Prostate gland (tissue), 2 donors: ENCODE data around the gene AP5S1. TPM values are rescaled to one million over a fixed set of nuclear protein-coding genes. Genes with fewer than 3 reads are reported as not detected.

Experiments used
- DNase-seq: peaks from one replicate; pipeline ENCODE4 v3.0.0-alpha.2; 2019; ENCODE audit warnings: low spot score
- H3K27ac ChIP-seq, 2 donors: fragments of 200-600 bp; sonication (generic); 2 replicates each; pipeline ENCODE4 v1.5.1; 2017 to 2019
- H3K27me3 ChIP-seq: fragments of 200-600 bp; sonication (generic); replicated peaks from 2 replicates; pipeline ENCODE4 v1.5.1; 2019; ENCODE audit not compliant: insufficient read depth
- H3K36me3 ChIP-seq, 2 donors: fragments of 200-600 bp; sonication (generic); 1 replicate in 1 of 2; 2 replicates in 1 of 2; pipeline versions ENCODE4 v1.5.1 to v1.8.1; 2017 to 2019
- H3K4me1 ChIP-seq: fragments of 200-600 bp; sonication (generic); replicated peaks from 2 replicates; pipeline ENCODE4 v1.5.1; 2019
- H3K4me3 ChIP-seq, 2 donors: fragments of 200-600 bp; sonication (generic); 2 replicates each; pipeline ENCODE4 v1.5.1; 2017 to 2019
- H3K9me3 ChIP-seq: fragments of 200-600 bp; sonication (generic); 2 replicates; pipeline ENCODE4 v1.5.1; 2017
- CTCF ChIP-seq, 4 experiments: fragments of 200-600 bp in 2 of 4; fragments of 450-650 bp in 2 of 4; sonication (generic) in 2 of 4; IDR thresholded peaks; 1 replicate in 3 of 4; 2 replicates in 1 of 4; pipeline ENCODE4 v1.5.1; 2016 to 2019; ENCODE audit warnings: antibody characterized with exemption in 4 of 4, mild to moderate bottlenecking in 2 of 4, moderate library complexity in 2 of 4
- POLR2A ChIP-seq: fragments of 450-650 bp; IDR thresholded peaks from one replicate; pipeline ENCODE4 v1.6.1; 2016; ENCODE audit warnings: antibody characterized with exemption, mild to moderate bottlenecking
- POLR2AphosphoS5 ChIP-seq: sonication (generic); formaldehyde crosslinking; IDR thresholded peaks from one replicate; pipeline ENCODE4 v1.6.1; 2017; ENCODE audit warnings: antibody characterized with exemption
- WGBS: methylation state at CpG from one replicate; pipeline ENCODE4 v1.1.5; 2018; 5-methylcytosine and 5-hydroxymethylcytosine counted together
- intact Hi-C: fragments of 100-400 bp; cut with DNase I; formaldehyde crosslinking; loops from one replicate; pipeline ENCODE4 v1.14.2; 2022
- total RNA-seq, 2 donors: library from RNA; depleted of rRNA; stranded (reverse); fragments of >200 nt; gene quantifications; one replicate each; pipeline ENCODE4 v1.1.0, GENCODE V29; 2016

AP5S1 gene
- 10 to 100 TPM; 21.1 to 28.0 TPM for total RNA-seq

DNA sequence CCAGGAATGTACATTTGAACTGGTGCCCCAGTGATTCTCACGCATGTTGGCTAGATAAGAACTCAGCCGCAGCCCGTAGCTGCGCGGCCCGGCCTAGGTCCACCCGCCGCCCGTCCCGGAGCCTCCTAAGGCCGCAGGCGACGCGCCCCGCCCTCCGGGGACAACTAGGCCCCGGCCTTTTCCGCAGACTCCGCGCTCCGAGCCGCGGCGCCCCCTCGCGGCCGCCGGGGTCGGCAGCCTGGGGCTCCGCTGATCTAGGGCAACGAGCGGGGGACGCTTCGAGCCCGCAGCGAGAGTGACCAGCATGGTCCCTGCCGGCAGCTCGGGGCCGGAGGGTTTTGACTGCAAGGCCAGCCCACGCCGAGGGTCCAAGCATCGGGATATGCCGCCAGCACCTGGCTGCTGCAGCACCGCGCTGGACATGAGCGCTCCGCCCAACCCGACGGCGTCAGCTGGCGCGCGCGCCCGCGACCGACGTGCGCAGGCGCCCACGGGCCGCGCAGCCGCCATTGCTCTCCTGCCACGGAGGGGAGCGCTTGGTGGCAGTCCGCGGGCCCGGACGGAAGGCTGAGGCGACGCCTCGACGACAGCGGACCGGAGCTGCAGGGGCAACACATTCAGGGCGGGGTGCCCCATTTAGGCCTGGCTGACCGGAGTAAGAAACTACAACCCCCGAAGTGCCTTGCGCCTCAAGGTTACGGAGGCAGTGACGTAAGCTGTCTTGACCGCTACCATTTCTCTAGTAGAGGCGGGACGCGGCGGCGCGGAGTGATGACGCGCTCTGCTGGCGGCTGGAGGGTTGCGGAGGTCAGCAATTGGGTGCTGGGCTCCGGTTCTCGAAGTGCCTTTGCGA lies at the start of gene AP5S1:
Gene AP5S1 (plus strand): TSS at position 500 of the 853 bp plus-strand sequence. CDS start 1,571 bp downstream, outside the sequence.
- H3K27me3 ChIP-seq = no peaks in the 10 kb centered on the region
- peak within 1 kb of the TSS; percentile 59 to 63 for H3K4me3 ChIP-seq
- intact Hi-C loops = loop anchor here (1.0 to 2.0 kb wide), 2 partner anchors 27 to 34 kb away; partner anchors contain the start of genes CENPB and MAVS
- H3K9me3 ChIP-seq = no peaks in the 10 kb centered on the region
- peak; percentile 97 for DNase-seq
- H3K36me3 ChIP-seq = peaks cover 0 to 6% of the 10 kb centered on the region in 2 donors
- under 1% methylated on average over 83 of the region's 96 CpGs for WGBS
- TF ChIP-seq CTCF (IDR thresholded peaks at IDR 0.05) = peak; percentile 98 to 100 (median 100)
- TF ChIP-seq POLR2A = peak; percentile 29
- peak; percentile 94 for TF ChIP-seq POLR2AphosphoS5
- H3K4me1 ChIP-seq = no peaks in the 10 kb centered on the region
- H3K27ac ChIP-seq = peak within 1 kb of the TSS; percentile 99

DNA sequence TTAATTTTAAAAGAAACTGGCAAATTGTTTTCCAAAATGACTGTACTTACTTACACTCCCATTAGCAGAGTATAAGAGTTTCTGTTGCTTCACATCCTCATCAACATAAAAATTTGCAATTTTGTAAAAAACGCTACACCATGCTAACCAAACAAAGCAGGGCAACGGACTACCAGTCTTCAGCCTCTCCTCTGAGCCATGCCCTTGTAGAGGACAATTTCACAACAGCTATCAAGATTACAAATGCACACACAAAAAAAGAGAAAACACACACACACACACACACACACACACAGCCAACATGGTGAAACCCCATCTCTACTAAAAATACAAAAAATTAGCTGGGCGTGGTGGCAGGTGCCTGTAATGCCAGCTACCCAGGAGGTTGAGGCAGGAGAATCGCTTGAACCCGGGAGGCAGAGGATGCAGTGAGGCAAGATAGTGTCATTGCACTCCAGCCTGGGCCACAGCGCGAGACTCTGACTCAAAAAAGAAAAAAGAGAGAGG lies 48.7 kb upstream of the AP5S1 start:
- no peaks in the 10 kb centered on the region for H3K36me3 ChIP-seq
- no peak overlapping the region for H3K4me3 ChIP-seq
- no peaks in the 10 kb centered on the region for H3K27me3 ChIP-seq
- no peaks in the 10 kb centered on the region for H3K9me3 ChIP-seq
- intact Hi-C loops = no loop called here
- H3K27ac ChIP-seq = no peak overlapping the region
- DNase-seq = no peak
- no peaks in the 10 kb centered on the region for H3K4me1 ChIP-seq
- TF ChIP-seq POLR2A (no peak), CTCF (IDR thresholded peaks at IDR 0.05) (no peak), POLR2AphosphoS5 (no peak)
- 83% methylated on average over 7 of the region's 7 CpGs for WGBS

DNA sequence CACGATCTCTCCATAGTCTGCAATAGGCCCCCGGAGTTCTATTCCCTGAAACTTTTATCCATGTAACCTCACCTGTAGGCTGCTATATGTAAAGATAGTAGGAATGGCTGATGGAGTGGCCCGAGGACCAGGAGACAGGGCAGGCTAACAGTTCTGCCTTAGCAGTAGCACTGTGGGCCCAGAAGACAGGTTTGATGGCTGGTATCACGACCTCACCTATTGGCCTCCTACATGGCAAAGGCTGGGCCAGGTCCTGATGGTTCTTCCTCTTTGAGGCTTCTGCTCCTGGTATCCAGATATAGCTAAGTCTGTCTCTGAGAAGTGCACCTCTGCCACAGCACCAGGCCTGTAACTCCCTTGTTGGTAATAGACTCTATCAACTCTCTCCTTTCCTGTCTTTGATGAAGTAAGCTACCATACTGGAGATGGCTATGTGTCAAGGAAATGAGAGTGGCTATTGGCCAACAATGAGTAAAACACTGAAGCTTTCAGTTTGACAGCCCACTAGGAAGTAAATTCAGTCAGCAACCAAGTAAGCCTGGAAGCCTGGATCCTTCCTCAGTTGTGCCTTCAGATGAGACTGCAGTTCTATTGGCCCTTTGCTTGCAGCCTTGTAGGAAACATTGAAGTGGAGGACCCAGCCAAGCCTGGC lies 44.8 kb upstream of the AP5S1 start:
- Histone ChIP-seq H3K36me3 (no peaks in the 10 kb centered on the region), H3K4me3 (no peak overlapping the region), H3K9me3 (no peaks in the 10 kb centered on the region), H3K27me3 (no peaks in the 10 kb centered on the region), H3K4me1 (no peaks in the 10 kb centered on the region), H3K27ac (no peak overlapping the region)
- TF ChIP-seq POLR2A = no peak
- no peak for TF ChIP-seq CTCF (IDR thresholded peaks at IDR 0.05)
- no peak for TF ChIP-seq POLR2AphosphoS5
- intact Hi-C loops = loop anchor here (5.0 kb wide), 1 partner anchor 58 kb away; no protein-coding TSS in a partner anchor
- 91% methylated on average over 4 of the region's 4 CpGs for WGBS
- DNase-seq = no peak

DNA sequence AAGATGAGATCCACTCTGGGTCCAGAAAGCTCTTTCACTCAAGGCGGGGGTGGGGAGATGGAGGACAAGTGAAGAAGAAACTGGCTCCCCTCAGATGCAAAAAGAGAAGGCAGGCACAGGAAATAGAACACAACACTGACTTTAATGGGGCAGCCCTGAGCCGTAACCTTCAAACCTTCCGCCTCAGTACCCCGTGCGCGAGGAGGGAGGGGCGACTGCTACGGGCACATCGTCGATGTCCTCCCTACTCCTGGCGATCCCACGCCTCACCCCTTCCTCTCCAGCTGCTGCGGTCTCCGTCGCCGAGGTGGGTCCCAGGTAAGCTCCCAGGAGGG lies 43.0 kb upstream of the AP5S1 start:
- H3K4me3 ChIP-seq = peak overlapping the region; percentile 27 to 35
- WGBS = 11% methylated on average over 16 of the region's 16 CpGs
- no peaks in the 10 kb centered on the region for H3K27me3 ChIP-seq
- intact Hi-C loops = loop anchor here (5.0 kb wide), 1 partner anchor 60 kb away; no protein-coding TSS in a partner anchor
- no peak overlapping the region for H3K27ac ChIP-seq
- no peaks in the 10 kb centered on the region for H3K36me3 ChIP-seq
- TF ChIP-seq POLR2AphosphoS5 (no peak), CTCF (IDR thresholded peaks at IDR 0.05) (no peak), POLR2A (no peak)
- no peaks in the 10 kb centered on the region for H3K4me1 ChIP-seq
- H3K9me3 ChIP-seq = no peaks in the 10 kb centered on the region
- DNase-seq = no peak
